Right atrium auricular region (tissue), 2 donors: Measurements from ENCODE around the gene NACC2. TPM values are rescaled to one million over a fixed set of nuclear protein-coding genes. Genes with fewer than 3 reads are reported as not detected.

ENCODE experiments used
- DNase-seq: peaks from one replicate; pipeline ENCODE4 v3.0.0-alpha.2; 2019; ENCODE audit warnings: low spot score
- H3K27ac ChIP-seq, 2 donors: fragments of 200-600 bp; sonication (generic); 1 replicate in 1 of 2; 2 replicates in 1 of 2; pipeline ENCODE4 v1.5.1; 2016 to 2019
- H3K27me3 ChIP-seq, 2 donors: fragments of 200-600 bp; sonication (generic); one replicate each; pipeline versions ENCODE4 v1.5.1 to v1.6.0; 2017 to 2019
- H3K36me3 ChIP-seq: fragments of 200-600 bp; sonication (generic); one replicate; pipeline ENCODE4 v1.5.1; 2016
- H3K4me1 ChIP-seq, 2 donors: fragments of 200-600 bp; sonication (generic); one replicate each; pipeline versions ENCODE4 v1.5.1 to v1.6.0; 2017 to 2019
- H3K4me3 ChIP-seq, 2 donors: fragments of 200-600 bp; sonication (generic); 1 replicate in 1 of 2; 2 replicates in 1 of 2; pipeline ENCODE4 v1.5.1; 2017 to 2019; ENCODE audit warnings: mild to moderate bottlenecking in 1 of 2, moderate library complexity in 1 of 2
- H3K9me3 ChIP-seq, 2 donors: fragments of 200-600 bp; sonication (generic); one replicate each; pipeline ENCODE4 v1.5.1; 2019
- CTCF ChIP-seq, 2 donors: fragments of 200-600 bp; sonication (generic); IDR thresholded peaks; one replicate each; pipeline ENCODE4 v1.5.1; 2019; ENCODE audit warnings: antibody characterized with exemption in 2 of 2
- total RNA-seq, 2 donors: library from RNA; depleted of rRNA; stranded (reverse); fragments of >200 nt; gene quantifications; one replicate each; pipeline ENCODE4 v1.1.0, GENCODE V29; 2016

The NACC2 gene
- total RNA-seq, 2 donors from 2014 or later, result 49.1 to 55.5 TPM

GRCh38 chr9:136079916-136080246 is 15.2 kb downstream of the NACC2 start:
- Histone ChIP-seq H3K36me3 (no peaks in the 10 kb centered on the region), H3K27ac (peak overlapping the region in 1 of 2 donors; percentile 26), H3K4me3 (no peak overlapping the region), H3K27me3 (no peaks in the 10 kb centered on the region), H3K4me1 (peaks cover 0 to 41% of the 10 kb centered on the region in 2 donors), H3K9me3 (no peaks in the 10 kb centered on the region)
- DNase-seq, result no peak
- no peak for TF ChIP-seq CTCF (IDR thresholded peaks at IDR 0.05)

- H3K4me3 ChIP-seq, result no peak overlapping the region
- peak overlapping the region in 1 of 2 donors; percentile 26 for H3K27ac ChIP-seq
- peaks cover 4% of the 10 kb centered on the region for H3K36me3 ChIP-seq
These were observed 15.7 kb downstream of the NACC2 start for GRCh38 chr9:136079211-136079915.

GRCh38 chr9:136078498-136079011 is 16.5 kb downstream of the NACC2 start:
- Histone ChIP-seq H3K9me3 (no peaks in the 10 kb centered on the region), H3K4me3 (no peak overlapping the region), H3K27ac (no peak overlapping the region), H3K4me1 (peaks cover 0 to 41% of the 10 kb centered on the region in 2 donors), H3K27me3 (no peaks in the 10 kb centered on the region), H3K36me3 (peaks cover 4% of the 10 kb centered on the region)
- TF ChIP-seq CTCF (IDR thresholded peaks at IDR 0.05), result no peak
- DNase-seq, result no peak

More at GRCh38 chr9:136079211-136079915, 15.7 kb downstream of the NACC2 start:
- no peak for TF ChIP-seq CTCF (IDR thresholded peaks at IDR 0.05)
- Histone ChIP-seq H3K9me3 (no peaks in the 10 kb centered on the region), H3K4me1 (peaks cover 0 to 41% of the 10 kb centered on the region in 2 donors), H3K27me3 (no peaks in the 10 kb centered on the region)
- DNase-seq, result no peak

GRCh38 chr9:136078024-136078423 is 17.1 kb downstream of the NACC2 start:
- TF ChIP-seq CTCF (IDR thresholded peaks at IDR 0.05), result no peak
- no peak overlapping the region for H3K27ac ChIP-seq
- H3K27me3 ChIP-seq, result no peaks in the 10 kb centered on the region
- H3K36me3 ChIP-seq, result peaks cover 4% of the 10 kb centered on the region
- H3K9me3 ChIP-seq, result no peaks in the 10 kb centered on the region
- no peak overlapping the region for H3K4me3 ChIP-seq
- no peak for DNase-seq
- H3K4me1 ChIP-seq, result peaks cover 0 to 36% of the 10 kb centered on the region in 2 donors

GRCh38 chr9:136077491-136077890 is 17.6 kb downstream of the NACC2 start:
- H3K27me3 ChIP-seq, result no peaks in the 10 kb centered on the region
- no peak for DNase-seq
- H3K4me1 ChIP-seq, result peaks cover 0 to 31% of the 10 kb centered on the region in 2 donors
- peaks cover 4% of the 10 kb centered on the region for H3K36me3 ChIP-seq
- H3K4me3 ChIP-seq, result no peak overlapping the region
- H3K27ac ChIP-seq, result no peak overlapping the region
- no peaks in the 10 kb centered on the region for H3K9me3 ChIP-seq
- TF ChIP-seq CTCF (IDR thresholded peaks at IDR 0.05), result no peak
